Measurements from ENCODE around the gene SEL1L2.

Gene SEL1L2

GRCh38 chr20:13813910-13814309, 176.5 kb downstream of the SEL1L2 start:
- no peak for DNase-seq (ENCODE audit: low read depth)

DNA sequence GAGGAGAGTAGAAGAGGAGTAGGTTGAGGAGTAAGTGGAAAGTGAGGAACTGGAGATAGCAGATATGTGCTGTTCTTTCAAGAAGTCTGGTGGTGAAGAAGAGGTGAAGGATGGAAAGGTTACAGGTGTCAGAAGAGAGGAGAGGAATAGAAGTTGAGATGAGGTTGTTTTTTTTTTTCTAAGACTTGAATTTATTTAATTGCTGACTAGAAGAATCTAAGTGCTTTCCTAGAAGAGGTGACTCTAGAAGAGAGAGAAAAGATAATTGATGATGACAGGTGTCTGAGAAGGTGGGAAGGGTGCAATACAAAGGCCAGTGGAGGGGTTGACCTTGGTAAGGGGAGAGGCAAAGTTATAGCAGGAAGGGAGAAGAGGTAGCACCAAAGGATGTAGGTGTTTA, 180.0 kb downstream of the SEL1L2 start:
- DNase-seq (ENCODE audit: low read depth), result no peak

DNA sequence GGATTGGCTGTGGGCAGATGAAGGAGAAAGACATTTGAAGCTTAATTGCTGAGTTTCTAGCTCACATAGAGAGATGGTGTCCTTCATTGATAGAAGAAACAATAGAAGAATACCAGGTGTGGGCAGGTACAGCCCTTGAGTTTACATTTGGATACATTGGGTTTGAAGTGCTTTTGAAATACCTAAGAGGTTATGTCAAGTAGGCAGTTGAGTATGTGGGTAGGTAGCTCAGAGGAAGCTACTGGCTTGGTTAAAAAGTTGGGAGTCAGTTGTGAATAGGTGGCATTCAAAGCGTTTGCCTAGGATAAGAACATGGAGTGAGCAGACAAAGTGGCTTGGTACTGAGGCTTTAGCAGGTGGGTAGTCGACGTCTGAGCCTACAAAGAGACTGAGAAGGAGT, 180.6 kb downstream of the SEL1L2 start:
- no peak for DNase-seq (ENCODE audit: low read depth)

DNA sequence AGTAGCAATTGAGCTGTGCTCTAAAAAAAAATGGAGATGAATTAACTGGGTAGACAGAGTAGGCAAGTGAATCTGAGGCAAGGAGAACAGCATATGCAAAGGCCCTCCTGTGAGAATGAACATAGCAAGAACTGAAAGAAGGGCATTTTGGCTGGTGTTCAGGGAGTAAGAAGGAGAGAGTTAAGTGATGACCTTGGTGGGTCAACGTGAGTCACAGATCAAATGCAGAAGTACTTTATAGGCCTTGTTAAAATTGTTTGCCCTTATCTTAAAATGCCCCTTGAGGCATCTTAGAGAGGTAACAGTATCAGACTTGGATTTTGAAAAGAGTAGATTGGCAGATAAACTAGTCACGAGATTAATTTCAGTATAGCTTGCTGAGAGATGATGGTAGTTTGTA, 181.0 kb downstream of the SEL1L2 start:
- no peak for DNase-seq (ENCODE audit: low read depth)

DNA sequence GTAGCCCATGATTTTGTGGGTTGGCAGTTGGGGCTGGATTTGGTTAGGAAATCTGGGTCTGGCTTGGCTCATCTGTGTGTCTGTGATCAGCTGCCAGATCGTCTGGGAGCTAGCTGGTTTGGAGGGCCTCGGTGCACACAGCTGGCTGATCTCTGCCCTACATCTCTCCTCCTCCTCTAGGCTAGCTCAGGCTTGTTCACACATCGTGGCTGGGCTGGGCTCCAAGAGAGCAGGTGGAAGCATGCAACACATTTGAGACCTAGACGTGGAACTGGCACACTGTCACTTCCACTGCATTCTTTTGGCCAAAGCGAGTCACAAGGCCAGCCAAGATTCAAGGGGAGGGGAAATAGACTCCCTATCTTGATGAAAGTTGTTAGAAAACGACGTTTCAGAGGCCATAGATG, 189.7 kb downstream of the SEL1L2 start:
- DNase-seq (ENCODE audit: low read depth), result no peak

GRCh38 chr20:13799974-13800373, 190.4 kb downstream of the SEL1L2 start:
- DNase-seq (ENCODE audit: low read depth), result no peak

Data from T-helper 22 cell (primary cell).